Measurements from ENCODE around the gene MED27. TPM values are rescaled to one million over a fixed set of nuclear protein-coding genes. Genes with fewer than 3 reads are reported as not detected.

The MED27 gene
- total and polyA plus RNA-seq, 9 of the 15 experiments (the other 6 are each of a cell fraction or from before 2014, with no cell fraction given) = 24.4 to 91.0 (median 36.1) TPM

DNA sequence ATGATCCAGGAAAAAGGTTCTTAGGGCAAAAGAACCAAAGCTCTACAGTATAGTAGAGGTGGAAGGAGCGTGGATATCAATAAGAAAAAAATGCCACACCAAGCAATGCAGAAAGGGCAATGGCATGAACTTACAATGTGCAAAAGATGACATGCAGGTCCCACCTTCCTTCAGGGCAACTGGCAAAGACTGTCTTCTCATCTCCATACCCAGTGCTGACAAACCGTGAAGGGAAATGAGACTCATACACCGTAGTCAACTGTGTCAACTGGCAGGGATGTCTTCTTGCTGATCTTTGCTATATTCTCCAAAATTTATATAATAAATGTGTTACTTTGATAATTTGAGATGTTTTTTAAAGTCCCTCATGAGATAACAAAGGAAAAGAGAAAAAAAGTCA is 36.0 kb downstream of the MED27 start:
- Histone ChIP-seq H4K20me1 (replicated peaks; ENCODE audit: control insufficient read depth, insufficient read depth, low read length) (peaks cover 4% of the 10 kb centered on the region; the same call in 1 of the 2 replicates), H3K4me1 (replicated peaks in 1 of 2; ENCODE audit: control insufficient read depth in 2 of 2, insufficient read depth in 2 of 2, low read length in 2 of 2) (peaks cover 0 to 20% of the 10 kb centered on the region in 2 experiments; a peak in 3 of 5 replicates), H3K4me2 (ENCODE audit: insufficient read depth, low read length) (no peak overlapping the region), H3K9me3 (replicated peaks; ENCODE audit: control insufficient read depth, insufficient read depth, low read depth, low read length) (no peaks in the 10 kb centered on the region), H3K4me3 (no peak overlapping the region), H3K27me3 (ENCODE audit: control insufficient read depth in 2 of 2, insufficient read depth in 2 of 2, low read length in 2 of 2) (no peaks in the 10 kb centered on the region), H3K9me1 (ENCODE audit: control insufficient read depth, insufficient read depth, low read length) (no peaks in the 10 kb centered on the region), H3K36me3 (ENCODE audit: control insufficient read depth, insufficient read depth, low read length) (no peaks in the 10 kb centered on the region), H2AFZ (ENCODE audit: low read depth, low read length) (no peak overlapping the region), H3K9ac (ENCODE audit: insufficient read depth in 1 of 2, low read depth in 2 of 2, low read length in 2 of 2) (no peak overlapping the region), H3K27ac (ENCODE audit: extremely low read depth, low read depth, low read length) (no peak overlapping the region), H3K79me2 (ENCODE audit: control insufficient read depth, insufficient read depth, low read length) (peaks cover 16% of the 10 kb centered on the region; the same call in 2 of the 3 replicates)
- ChIA-PET CTCF (ENCODE audit: low intra/inter-chr PET ratio) (no interaction called here), POLR2A (no interaction called here)
- no peak for FAIRE-seq
- no peak for DNase-seq (ENCODE audit: extremely low read depth in 1 of 4, low spot score in 3 of 4)
- in situ Hi-C loops (cut with MboI) = no loop called here
- ATAC-seq = no peak
- no TSS peak for BruUV-seq (replicated peaks)
- WGBS (ENCODE audit: insufficient coverage, low coverage, missing lambda C conversion rate) = 98% methylated on average over 3 of the region's 3 CpGs
- intact Hi-C loops (cut with micrococcal nuclease) = no loop called here
- no peak for TF ChIP-seq MEF2D (tag; conservative IDR thresholded peaks at IDR 0.05; ENCODE audit: low read depth)
- TF ChIP-seq, protein P1, sequence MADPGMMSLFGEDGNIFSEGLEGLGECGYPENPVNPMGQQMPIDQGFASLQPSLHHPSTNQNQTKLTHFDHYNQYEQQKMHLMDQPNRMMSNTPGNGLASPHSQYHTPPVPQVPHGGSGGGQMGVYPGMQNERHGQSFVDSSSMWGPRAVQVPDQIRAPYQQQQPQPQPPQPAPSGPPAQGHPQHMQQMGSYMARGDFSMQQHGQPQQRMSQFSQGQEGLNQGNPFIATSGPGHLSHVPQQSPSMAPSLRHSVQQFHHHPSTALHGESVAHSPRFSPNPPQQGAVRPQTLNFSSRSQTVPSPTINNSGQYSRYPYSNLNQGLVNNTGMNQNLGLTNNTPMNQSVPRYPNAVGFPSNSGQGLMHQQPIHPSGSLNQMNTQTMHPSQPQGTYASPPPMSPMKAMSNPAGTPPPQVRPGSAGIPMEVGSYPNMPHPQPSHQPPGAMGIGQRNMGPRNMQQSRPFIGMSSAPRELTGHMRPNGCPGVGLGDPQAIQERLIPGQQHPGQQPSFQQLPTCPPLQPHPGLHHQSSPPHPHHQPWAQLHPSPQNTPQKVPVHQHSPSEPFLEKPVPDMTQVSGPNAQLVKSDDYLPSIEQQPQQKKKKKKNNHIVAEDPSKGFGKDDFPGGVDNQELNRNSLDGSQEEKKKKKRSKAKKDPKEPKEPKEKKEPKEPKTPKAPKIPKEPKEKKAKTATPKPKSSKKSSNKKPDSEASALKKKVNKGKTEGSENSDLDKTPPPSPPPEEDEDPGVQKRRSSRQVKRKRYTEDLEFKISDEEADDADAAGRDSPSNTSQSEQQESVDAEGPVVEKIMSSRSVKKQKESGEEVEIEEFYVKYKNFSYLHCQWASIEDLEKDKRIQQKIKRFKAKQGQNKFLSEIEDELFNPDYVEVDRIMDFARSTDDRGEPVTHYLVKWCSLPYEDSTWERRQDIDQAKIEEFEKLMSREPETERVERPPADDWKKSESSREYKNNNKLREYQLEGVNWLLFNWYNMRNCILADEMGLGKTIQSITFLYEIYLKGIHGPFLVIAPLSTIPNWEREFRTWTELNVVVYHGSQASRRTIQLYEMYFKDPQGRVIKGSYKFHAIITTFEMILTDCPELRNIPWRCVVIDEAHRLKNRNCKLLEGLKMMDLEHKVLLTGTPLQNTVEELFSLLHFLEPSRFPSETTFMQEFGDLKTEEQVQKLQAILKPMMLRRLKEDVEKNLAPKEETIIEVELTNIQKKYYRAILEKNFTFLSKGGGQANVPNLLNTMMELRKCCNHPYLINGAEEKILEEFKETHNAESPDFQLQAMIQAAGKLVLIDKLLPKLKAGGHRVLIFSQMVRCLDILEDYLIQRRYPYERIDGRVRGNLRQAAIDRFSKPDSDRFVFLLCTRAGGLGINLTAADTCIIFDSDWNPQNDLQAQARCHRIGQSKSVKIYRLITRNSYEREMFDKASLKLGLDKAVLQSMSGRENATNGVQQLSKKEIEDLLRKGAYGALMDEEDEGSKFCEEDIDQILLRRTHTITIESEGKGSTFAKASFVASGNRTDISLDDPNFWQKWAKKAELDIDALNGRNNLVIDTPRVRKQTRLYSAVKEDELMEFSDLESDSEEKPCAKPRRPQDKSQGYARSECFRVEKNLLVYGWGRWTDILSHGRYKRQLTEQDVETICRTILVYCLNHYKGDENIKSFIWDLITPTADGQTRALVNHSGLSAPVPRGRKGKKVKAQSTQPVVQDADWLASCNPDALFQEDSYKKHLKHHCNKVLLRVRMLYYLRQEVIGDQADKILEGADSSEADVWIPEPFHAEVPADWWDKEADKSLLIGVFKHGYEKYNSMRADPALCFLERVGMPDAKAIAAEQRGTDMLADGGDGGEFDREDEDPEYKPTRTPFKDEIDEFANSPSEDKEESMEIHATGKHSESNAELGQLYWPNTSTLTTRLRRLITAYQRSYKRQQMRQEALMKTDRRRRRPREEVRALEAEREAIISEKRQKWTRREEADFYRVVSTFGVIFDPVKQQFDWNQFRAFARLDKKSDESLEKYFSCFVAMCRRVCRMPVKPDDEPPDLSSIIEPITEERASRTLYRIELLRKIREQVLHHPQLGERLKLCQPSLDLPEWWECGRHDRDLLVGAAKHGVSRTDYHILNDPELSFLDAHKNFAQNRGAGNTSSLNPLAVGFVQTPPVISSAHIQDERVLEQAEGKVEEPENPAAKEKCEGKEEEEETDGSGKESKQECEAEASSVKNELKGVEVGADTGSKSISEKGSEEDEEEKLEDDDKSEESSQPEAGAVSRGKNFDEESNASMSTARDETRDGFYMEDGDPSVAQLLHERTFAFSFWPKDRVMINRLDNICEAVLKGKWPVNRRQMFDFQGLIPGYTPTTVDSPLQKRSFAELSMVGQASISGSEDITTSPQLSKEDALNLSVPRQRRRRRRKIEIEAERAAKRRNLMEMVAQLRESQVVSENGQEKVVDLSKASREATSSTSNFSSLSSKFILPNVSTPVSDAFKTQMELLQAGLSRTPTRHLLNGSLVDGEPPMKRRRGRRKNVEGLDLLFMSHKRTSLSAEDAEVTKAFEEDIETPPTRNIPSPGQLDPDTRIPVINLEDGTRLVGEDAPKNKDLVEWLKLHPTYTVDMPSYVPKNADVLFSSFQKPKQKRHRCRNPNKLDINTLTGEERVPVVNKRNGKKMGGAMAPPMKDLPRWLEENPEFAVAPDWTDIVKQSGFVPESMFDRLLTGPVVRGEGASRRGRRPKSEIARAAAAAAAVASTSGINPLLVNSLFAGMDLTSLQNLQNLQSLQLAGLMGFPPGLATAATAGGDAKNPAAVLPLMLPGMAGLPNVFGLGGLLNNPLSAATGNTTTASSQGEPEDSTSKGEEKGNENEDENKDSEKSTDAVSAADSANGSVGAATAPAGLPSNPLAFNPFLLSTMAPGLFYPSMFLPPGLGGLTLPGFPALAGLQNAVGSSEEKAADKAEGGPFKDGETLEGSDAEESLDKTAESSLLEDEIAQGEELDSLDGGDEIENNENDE (IDR thresholded peaks at IDR 0.05; ENCODE audit: low read depth, low read length) = no peak
- TF ChIP-seq, protein P2, sequence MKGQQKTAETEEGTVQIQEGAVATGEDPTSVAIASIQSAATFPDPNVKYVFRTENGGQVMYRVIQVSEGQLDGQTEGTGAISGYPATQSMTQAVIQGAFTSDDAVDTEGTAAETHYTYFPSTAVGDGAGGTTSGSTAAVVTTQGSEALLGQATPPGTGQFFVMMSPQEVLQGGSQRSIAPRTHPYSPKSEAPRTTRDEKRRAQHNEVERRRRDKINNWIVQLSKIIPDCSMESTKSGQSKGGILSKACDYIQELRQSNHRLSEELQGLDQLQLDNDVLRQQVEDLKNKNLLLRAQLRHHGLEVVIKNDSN (CRISPR knock-in tag; IDR thresholded peaks at IDR 0.05) = no peak
- TF ChIP-seq RNF2 (IDR thresholded peaks at IDR 0.05) = no peak
- TF ChIP-seq GTF2F1 (IDR thresholded peaks at IDR 0.05; ENCODE audit: low read depth, low read length) = no peak
- TF ChIP-seq NCOA4 (IDR thresholded peaks at IDR 0.05; ENCODE audit: partially characterized antibody) = no peak
- TF ChIP-seq YBX1 (IDR thresholded peaks at IDR 0.05) = no peak
- TF ChIP-seq, protein P3, sequence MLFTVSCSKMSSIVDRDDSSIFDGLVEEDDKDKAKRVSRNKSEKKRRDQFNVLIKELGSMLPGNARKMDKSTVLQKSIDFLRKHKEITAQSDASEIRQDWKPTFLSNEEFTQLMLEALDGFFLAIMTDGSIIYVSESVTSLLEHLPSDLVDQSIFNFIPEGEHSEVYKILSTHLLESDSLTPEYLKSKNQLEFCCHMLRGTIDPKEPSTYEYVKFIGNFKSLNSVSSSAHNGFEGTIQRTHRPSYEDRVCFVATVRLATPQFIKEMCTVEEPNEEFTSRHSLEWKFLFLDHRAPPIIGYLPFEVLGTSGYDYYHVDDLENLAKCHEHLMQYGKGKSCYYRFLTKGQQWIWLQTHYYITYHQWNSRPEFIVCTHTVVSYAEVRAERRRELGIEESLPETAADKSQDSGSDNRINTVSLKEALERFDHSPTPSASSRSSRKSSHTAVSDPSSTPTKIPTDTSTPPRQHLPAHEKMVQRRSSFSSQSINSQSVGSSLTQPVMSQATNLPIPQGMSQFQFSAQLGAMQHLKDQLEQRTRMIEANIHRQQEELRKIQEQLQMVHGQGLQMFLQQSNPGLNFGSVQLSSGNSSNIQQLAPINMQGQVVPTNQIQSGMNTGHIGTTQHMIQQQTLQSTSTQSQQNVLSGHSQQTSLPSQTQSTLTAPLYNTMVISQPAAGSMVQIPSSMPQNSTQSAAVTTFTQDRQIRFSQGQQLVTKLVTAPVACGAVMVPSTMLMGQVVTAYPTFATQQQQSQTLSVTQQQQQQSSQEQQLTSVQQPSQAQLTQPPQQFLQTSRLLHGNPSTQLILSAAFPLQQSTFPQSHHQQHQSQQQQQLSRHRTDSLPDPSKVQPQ (CRISPR knock-in tag; IDR thresholded peaks at IDR 0.05; ENCODE audit: borderline replicate concordance) = no peak
- no peak for TF ChIP-seq SMAD4 (CRISPR knock-in tag; conservative IDR thresholded peaks at IDR 0.05)

Data from K562 (cell line).